Gastrocnemius medialis (tissue), 4 donors: ENCODE results near the gene IGSF21. TPM values are rescaled to one million over a fixed set of nuclear protein-coding genes. Genes with fewer than 3 reads are reported as not detected.

Experiments
- ATAC-seq, 2 donors: fragments of 150-250 bp; one replicate each; pipeline ENCODE4 v1.9.1; 2016
- DNase-seq, 2 donors: peaks; one replicate each; pipeline ENCODE4 v3.0.0-alpha.2; 2019
- H3K27ac ChIP-seq, 4 donors: fragments of 200-600 bp; sonication (generic); 1 replicate in 1 of 4; 2 replicates in 3 of 4; pipeline ENCODE4 v1.5.1; 2016 to 2018; ENCODE audit warnings: mild to moderate bottlenecking in 2 of 4, moderate library complexity in 1 of 4
- H3K27me3 ChIP-seq, 3 donors: fragments of 200-600 bp; sonication (generic) in 2 of 3; 1 replicate in 1 of 3; 2 replicates in 2 of 3; pipeline versions ENCODE4 v1.5.1 to v1.6.0; 2016 to 2019; ENCODE audit warnings: mild to moderate bottlenecking in 1 of 3, moderate library complexity in 1 of 3
- H3K36me3 ChIP-seq, 2 donors: fragments of 200-600 bp; sonication (generic) in 1 of 2; one replicate each; pipeline ENCODE4 v1.5.1; 2017 to 2018
- H3K4me1 ChIP-seq, 2 donors: fragments of 200-600 bp; sonication (generic) in 1 of 2; one replicate each; pipeline ENCODE4 v1.5.1; 2016 to 2017; ENCODE audit warnings: mild to moderate bottlenecking in 2 of 2
- H3K4me3 ChIP-seq, 4 donors: fragments of 200-600 bp; sonication (generic) in 3 of 4; 1 replicate in 1 of 4; 2 replicates in 3 of 4; pipeline ENCODE4 v1.5.1; 2016 to 2019; ENCODE audit warnings: mild to moderate bottlenecking in 2 of 4
- H3K9me3 ChIP-seq, 3 donors: fragments of 200-600 bp; sonication (generic) in 2 of 3; 1 replicate in 1 of 3; 2 replicates in 2 of 3; pipeline ENCODE4 v1.5.1; 2016 to 2019
- POLR2A ChIP-seq, 2 donors: fragments of 450-650 bp; IDR thresholded peaks; one replicate each; pipeline ENCODE4 v1.6.1; 2017; ENCODE audit warnings: antibody characterized with exemption in 2 of 2, mild to moderate bottlenecking in 2 of 2, moderate library complexity in 2 of 2
- in situ Hi-C, 4 donors: fragments of 200-750 bp; cut with MboI; loops; one replicate each; pipeline versions ENCODE4 v1.15.0 to v1.8.0; 2017; ENCODE audit warnings: low sequenced_read_pairs in 4 of 4
- intact Hi-C: fragments of 100-400 bp; cut with DNase I; formaldehyde crosslinking; loops from one replicate; pipeline ENCODE4 v1.15.1; 2023; ENCODE audit warnings: low total_unique reads
- total RNA-seq, 4 donors: library from RNA; depleted of rRNA; stranded (reverse); fragments of >200 nt; gene quantifications; one replicate each; pipeline versions ENCODE4 v1.1.0 to v1.2.3, GENCODE V29; 2016
- TF ChIP-seq, protein P1 (sequence below), 5 experiments: fragments of 450-650 bp in 3 of 5; fragments of 200-600 bp in 2 of 5; sonication (generic) in 2 of 5; IDR thresholded peaks in 4 of 5; conservative IDR thresholded peaks in 1 of 5; 1 replicate in 4 of 5; 2 replicates in 1 of 5; pipeline ENCODE4 v1.5.1; 2016 to 2019; ENCODE audit warnings: antibody characterized with exemption in 5 of 5, mild to moderate bottlenecking in 3 of 5, moderate library complexity in 3 of 5

IGSF21 gene
- total RNA-seq, 4 donors from 2014 or later: 0.32 to 0.66 (median 0.53) TPM

DNA sequence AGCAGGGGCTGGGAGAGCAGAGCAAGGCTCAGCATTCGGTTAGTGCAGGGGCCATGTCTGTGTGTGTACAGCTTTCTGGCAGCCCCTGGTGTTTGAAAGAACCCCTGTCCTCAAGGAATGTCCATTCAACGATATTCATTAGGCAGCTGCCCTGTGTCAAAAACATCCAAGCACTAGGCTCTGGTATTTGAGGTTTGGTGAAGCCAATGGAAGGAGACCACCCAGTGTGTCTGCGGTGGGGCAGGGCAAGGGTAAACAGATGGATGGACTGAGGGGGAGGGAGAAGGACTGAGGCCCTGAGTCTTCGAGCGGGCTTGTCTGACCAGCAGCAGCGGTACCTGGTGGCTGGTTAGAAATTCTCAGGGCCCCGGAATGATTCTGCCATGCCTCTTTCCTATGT lies 217.5 kb downstream of the IGSF21 start:
- intact Hi-C loops (no loop called here), in situ Hi-C loops (no loop called here)
- Histone ChIP-seq H3K9me3 (no peaks in the 10 kb centered on the region), H3K4me1 (no peaks in the 10 kb centered on the region), H3K27me3 (peaks cover 0 to 7% (median 0%) of the 10 kb centered on the region in 3 donors), H3K4me3 (no peak overlapping the region), H3K27ac (no peak overlapping the region), H3K36me3 (no peaks in the 10 kb centered on the region)
- no peak for ATAC-seq
- no peak for DNase-seq
- TF ChIP-seq, protein P1, sequence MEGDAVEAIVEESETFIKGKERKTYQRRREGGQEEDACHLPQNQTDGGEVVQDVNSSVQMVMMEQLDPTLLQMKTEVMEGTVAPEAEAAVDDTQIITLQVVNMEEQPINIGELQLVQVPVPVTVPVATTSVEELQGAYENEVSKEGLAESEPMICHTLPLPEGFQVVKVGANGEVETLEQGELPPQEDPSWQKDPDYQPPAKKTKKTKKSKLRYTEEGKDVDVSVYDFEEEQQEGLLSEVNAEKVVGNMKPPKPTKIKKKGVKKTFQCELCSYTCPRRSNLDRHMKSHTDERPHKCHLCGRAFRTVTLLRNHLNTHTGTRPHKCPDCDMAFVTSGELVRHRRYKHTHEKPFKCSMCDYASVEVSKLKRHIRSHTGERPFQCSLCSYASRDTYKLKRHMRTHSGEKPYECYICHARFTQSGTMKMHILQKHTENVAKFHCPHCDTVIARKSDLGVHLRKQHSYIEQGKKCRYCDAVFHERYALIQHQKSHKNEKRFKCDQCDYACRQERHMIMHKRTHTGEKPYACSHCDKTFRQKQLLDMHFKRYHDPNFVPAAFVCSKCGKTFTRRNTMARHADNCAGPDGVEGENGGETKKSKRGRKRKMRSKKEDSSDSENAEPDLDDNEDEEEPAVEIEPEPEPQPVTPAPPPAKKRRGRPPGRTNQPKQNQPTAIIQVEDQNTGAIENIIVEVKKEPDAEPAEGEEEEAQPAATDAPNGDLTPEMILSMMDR (IDR thresholded peaks at IDR 0.05 in 4 of 5, conservative IDR thresholded peaks at IDR 0.05 in 1 of 5): no peak
- no peak for TF ChIP-seq POLR2A (IDR thresholded peaks at IDR 0.05)

- DNase-seq (no peak), ATAC-seq (no peak)
- Histone ChIP-seq H3K4me1 (no peaks in the 10 kb centered on the region), H3K4me3 (no peak overlapping the region), H3K9me3 (no peaks in the 10 kb centered on the region), H3K27ac (no peak overlapping the region), H3K36me3 (no peaks in the 10 kb centered on the region), H3K27me3 (peaks cover 0 to 11% (median under 1%) of the 10 kb centered on the region in 3 donors)
- TF ChIP-seq, protein P1 (IDR thresholded peaks at IDR 0.05 in 4 of 5, conservative IDR thresholded peaks at IDR 0.05 in 1 of 5): no peak
- TF ChIP-seq POLR2A (IDR thresholded peaks at IDR 0.05): no peak
- intact Hi-C loops (no loop called here), in situ Hi-C loops (no loop called here)
These were observed 218.8 kb downstream of the IGSF21 start for GRCh38 chr1:18326211-18326897.

GRCh38 chr1:18327650-18328049 lies 220.1 kb downstream of the IGSF21 start:
- no peaks in the 10 kb centered on the region for H3K9me3 ChIP-seq
- no peak overlapping the region for H3K27ac ChIP-seq
- no peaks in the 10 kb centered on the region for H3K36me3 ChIP-seq
- DNase-seq: no peak
- H3K27me3 ChIP-seq: peaks cover 4 to 15% (median 9%) of the 10 kb centered on the region in 3 donors
- H3K4me3 ChIP-seq: no peak overlapping the region
- intact Hi-C loops: no loop called here
- ATAC-seq: no peak
- no peak for TF ChIP-seq POLR2A (IDR thresholded peaks at IDR 0.05)
- TF ChIP-seq, protein P1 (IDR thresholded peaks at IDR 0.05 in 4 of 5, conservative IDR thresholded peaks at IDR 0.05 in 1 of 5): no peak
- in situ Hi-C loops: no loop called here
- H3K4me1 ChIP-seq: no peaks in the 10 kb centered on the region

DNA sequence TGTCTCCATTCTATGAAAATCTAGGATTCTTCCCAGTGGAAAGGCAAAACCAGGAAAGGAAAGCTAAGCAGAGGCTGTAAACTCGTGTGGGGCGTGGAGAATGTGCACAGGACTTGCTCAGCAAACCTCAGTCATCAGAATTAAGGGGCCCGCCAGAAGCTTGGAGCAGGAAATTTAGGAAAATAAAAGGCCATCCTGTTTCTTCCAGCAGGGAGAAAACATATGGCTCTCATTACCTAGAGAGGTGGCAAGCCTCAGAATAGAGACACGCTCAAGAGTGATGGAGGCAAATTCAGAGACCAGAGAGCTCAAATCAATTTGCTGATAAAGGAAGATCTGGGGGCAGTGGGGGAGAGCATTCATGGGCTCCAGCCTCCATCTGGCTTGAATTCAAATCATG lies 221.2 kb downstream of the IGSF21 start:
- Histone ChIP-seq H3K27ac (no peak overlapping the region), H3K36me3 (no peaks in the 10 kb centered on the region), H3K27me3 (peaks cover 4 to 12% (median 9%) of the 10 kb centered on the region in 3 donors), H3K4me1 (no peaks in the 10 kb centered on the region), H3K4me3 (no peak overlapping the region), H3K9me3 (no peaks in the 10 kb centered on the region)
- intact Hi-C loops: no loop called here
- TF ChIP-seq POLR2A (IDR thresholded peaks at IDR 0.05): no peak
- TF ChIP-seq, protein P1 (IDR thresholded peaks at IDR 0.05 in 4 of 5, conservative IDR thresholded peaks at IDR 0.05 in 1 of 5): no peak
- in situ Hi-C loops: no loop called here
- no peak for ATAC-seq
- no peak for DNase-seq
